D341Med (cell line): Measurements from ENCODE around the gene ULBP1.
"Not testable (repeated sequence)": the region's sequence is repeated elsewhere in the genome, so short reads cannot be mapped to it uniquely, and the experiment has no call there.

Experiments used
- DNase-seq: peaks from one replicate; pipeline ENCODE4 v3.0.0; 2012; ENCODE audit warnings: low spot score

ULBP1 gene

DNA sequence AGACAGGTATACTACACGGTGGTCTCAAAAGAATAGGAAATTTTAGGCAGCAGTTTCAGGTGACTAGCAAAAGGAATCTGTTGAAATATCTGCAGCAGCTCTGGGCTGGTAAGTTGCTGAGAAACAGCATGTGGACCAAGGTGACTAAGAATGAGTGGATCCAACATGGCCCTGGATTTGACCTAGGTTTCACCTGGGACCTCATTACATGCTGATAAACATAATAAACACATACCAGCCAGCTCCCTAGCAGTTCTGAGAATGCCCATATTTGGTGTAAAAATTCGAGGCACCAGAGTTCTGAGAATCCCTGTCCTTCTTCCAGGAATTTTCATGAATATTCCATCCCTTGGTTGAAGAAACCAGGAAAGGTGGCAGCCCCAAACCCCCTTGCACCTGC, 10.4 kb upstream of the ULBP1 start:
- DNase-seq = not testable (repeated sequence)

DNA sequence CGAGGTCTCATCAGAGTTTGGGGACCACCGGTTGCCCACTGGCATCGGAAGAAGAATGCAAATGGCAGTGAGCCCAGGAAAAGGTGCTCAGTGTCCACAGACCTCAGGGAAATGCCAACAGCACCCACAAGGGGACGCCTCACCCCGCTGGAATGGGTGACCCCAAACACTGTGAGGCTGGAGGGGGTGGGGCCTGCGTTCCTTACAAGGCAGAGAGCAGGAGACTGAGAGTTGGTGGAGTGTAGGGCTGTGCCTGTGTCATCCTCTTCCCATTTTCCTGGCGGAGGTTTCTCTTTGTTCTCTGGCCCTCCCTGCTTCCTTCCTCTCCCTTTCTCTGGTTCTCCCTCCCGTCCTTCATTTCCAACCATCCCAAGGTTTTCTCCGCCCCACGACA, 9.8 kb upstream of the ULBP1 start:
- not testable (repeated sequence) for DNase-seq

DNA sequence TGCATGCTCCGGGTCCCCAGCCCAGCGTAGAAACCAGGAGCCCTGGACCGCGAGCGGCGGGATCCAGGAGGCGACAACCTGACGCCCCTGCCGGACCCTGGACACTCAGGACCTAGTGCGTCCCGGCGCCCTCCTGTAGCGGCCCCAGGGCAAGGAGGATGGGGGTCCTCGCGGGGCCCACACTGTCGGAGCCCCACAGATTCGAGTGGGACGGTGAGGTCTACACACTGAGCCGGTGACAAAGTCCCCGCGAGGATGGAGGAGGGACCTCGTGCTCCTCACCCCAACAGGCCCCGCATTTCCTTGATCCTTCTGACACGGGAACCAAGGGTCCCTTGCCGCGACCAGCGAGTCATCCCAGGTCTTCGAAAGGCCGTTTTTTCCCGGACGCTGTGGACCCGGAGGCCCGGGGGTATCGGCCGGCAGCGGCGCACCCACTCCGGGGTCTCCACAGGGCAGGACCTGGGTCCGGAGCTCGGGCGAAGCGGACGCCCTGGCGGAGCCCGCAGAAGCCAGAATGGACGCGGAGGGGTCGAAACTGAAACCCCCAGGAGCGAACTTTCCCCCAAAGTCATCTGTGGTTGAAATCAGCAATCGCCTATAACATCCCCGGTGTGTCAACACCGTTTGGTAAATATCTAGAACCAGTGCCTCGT, 9.3 kb upstream of the ULBP1 start:
- not testable (repeated sequence) for DNase-seq

- DNase-seq = not testable (repeated sequence)
Observed at GRCh38 chr6:149954984-149955653, 8.6 kb upstream of the ULBP1 start.

DNA sequence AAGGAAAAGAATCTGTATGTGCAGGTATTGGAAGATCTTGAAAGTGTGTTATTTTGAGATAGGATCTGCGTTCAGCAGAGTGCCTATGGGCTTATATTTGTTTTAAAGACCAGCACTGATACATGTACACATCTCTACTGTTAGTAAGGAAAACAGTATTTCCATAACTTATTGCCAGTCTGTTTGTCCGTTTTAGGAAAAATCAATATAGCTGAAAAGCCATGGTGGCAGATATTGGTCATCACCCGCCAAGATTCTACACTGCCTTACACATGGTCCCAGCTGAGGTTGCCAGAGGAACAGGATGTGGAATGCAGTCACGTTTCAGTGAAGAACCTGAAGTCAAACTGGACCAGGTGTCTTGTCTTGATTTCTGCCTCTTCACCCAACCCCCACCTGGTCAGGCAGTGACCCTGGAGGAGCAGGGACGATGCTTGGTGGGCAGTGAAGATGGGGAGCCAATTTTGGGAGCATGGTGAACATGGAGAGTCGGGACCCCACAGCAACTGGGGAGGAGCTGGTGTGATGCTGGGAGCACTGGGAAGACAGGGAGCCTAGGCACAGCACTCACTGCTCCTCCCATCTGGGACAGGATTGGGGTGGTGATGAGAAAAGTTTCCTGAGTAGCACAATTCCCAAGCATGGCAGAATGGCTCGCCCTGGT, 8.0 kb upstream of the ULBP1 start:
- DNase-seq = peak; percentile 5

DNA sequence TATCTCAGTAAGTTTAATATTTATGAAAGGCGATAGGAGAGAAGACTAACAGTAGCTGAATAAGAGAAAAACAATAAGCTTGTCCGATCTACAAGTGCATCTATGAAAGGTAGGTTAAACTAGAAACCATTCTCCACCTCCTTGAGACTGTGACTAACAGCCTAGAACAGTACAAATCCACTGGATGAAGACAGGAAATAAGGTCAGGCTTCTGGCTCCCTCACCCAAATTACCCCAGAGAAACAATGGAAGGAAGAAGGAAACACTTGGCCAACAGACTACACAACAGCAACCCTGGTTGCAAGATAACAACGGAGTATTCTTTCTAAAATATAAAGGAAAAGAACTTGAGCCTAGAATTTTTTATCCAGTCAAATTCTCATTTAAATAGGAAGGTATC, 5.6 kb upstream of the ULBP1 start:
- not testable (repeated sequence) for DNase-seq

- not testable (repeated sequence) for DNase-seq
Observed at GRCh38 chr6:149959806-149960205, 3.9 kb upstream of the ULBP1 start.

DNA sequence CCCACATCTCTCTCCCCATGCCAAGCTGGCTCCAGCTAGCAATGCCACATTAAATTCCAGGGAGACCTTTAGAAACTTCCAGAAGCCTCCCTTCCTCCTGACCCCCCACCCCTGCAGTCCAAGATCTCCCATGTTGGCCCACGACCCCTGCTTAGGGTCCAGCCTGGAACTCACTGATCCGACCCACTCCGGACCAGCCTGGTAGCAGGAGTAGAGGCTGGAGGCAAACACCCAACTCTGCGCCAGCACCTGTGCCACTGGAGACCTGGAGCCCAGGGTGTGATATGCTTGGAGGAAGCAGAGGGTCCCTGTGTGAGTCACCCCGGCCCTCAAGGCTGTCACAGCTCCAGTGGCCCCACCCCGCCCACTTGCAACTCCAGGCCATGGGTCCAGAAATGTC, 3.3 kb upstream of the ULBP1 start:
- peak; percentile 20 for DNase-seq

GRCh38 chr6:149961728-149962425, 1.9 kb upstream of the ULBP1 start:
- peak; percentile 46 for DNase-seq

DNA sequence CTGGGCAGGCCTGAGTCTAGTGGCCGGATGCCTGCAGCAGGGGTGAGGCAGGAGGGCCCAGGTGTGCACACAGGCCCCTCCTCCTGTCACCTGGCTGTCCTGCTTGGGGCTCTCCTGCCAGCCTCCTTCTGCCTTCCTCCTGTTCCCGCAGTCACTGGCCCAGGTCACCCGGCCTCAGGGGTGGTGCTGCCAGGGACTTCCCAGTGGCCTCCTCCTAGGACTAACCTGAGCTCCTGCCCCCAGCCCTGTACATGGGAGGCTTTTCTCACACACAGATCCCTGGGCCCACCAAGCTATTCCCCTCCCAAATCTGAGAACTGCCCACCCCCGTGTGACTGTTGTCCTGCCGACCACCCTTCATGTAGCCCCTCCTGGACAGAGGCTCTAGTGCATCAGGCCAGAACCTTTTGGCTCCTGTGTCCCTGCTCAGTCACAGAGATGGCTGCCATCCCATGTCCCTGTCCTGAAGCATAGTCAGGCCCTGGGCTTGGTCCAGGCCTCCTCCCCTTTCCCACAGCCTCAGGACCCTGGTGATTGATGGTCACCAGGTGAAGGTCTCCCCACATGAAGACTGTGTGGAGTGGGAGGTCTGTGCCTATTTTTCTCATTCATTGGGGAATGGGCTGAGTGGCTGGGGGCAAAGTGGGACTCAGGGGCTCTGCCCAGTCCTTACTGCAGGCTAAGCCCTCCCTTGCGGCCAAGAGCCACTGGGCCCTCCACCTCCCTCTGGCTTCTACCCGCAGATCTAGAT, 1.1 kb upstream of the ULBP1 start:
- DNase-seq = peak; percentile 13

GRCh38 chr6:149963212-149963461, 606 bp upstream of the ULBP1 start:
- peak; percentile 22 for DNase-seq

- DNase-seq = peak; percentile 50
Observed at GRCh38 chr6:149964308-149965193, 808 bp downstream of the ULBP1 start.

DNA sequence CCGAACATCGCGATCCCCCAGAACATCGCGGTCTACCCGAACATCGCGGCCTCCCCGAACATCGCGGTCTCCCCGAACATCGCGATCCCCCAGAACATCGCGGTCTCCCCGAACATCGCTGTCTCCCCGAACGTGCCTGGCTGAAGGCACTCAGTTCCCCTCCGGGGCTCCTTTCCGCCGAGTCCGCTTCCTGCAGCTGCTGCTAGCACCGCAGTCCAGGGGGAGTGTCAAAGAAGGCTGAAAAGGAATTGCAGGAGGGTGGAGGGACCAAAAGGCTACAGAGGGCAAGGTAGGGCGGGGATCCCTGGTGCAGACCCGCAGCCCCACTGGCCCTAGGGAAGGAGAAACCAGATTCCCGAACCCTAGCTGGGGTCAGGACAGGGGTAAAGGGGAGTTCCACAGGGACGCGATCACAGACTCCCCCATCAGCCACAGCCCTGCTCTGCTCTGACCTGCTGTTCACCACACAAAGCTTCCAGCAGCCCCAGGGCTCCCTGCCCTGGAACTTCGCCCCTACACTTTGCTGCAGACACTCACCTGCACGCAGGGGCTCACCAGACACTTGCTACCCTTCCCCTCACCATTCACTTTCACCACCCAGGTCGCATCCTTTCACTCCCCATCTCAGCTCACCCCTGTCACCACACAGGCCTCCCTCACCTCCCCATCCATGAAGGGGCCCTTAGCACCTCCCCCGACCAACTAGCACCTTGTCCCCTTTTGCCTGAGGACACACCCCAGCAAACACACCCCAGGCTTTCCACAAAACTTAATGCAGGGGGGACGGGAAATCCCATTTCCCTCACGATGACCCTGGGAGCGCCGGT, 1.7 kb downstream of the ULBP1 start:
- DNase-seq = peak; percentile 34

GRCh38 chr6:149966319-149966718, 2.6 kb downstream of the ULBP1 start:
- not testable (repeated sequence) for DNase-seq

DNA sequence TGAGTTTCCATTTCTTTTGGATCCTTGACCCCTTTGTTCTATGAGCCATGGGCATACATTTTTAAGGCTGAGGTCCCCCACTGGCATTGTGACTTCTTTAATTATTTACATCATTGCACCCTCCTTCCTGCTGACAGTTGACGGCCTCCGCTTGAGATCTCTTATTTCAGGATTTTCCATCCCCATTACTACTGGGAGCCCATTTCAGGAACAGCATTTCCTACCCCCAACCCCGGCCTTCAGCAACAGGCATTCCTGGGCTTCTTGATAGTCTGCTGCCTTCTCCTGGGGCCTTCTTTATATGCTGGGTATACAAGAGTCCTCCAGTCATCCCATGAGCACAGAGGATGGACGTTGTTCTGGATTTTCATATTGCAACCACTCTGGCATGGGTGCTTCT, 3.8 kb downstream of the ULBP1 start:
- DNase-seq = no peak

- DNase-seq = not testable (repeated sequence)
Observed at GRCh38 chr6:149967999-149968398, 4.3 kb downstream of the ULBP1 start.

DNA sequence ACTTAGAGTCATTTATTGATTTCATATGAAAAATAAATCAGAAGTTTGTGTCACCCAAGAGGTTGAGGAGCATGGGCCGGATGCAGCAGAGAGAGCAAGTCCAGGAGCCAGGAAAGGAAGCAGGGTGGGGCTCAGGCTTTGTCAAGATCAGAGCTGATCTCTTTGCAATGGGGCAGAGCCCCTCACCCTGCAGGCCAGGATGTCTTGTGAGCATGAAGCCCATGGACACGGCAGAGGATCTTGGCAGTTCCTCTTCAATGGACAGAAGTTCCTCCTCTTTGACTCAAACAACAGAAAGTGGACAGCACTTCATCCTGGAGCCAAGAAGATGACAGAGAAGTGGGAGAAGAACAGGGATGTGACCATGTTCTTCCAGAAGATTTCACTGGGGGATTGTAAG, 5.2 kb downstream of the ULBP1 start:
- DNase-seq = not testable (repeated sequence)

DNA sequence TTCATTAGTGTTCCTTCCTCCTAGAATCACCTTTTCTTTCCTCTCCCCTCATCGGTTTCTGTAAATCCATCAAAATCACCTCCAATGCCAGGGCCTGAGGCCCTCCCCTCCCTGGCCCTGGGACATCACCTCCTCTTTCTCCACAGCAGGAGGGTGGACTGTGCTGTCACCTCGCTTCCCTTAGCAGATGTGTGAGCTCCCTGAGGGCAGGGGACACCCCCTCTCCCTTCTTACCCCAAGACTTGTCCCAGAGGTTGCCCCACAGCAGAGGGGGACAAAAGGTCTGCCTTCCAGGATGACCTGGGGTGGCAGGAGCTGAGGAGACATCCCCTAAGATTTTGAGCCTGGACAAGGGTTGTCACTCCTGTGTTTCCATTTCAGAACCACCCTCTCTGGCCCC, 5.9 kb downstream of the ULBP1 start:
- DNase-seq = no peak

- DNase-seq = not testable (repeated sequence)
Observed at GRCh38 chr6:149974394-149974793, 10.7 kb downstream of the ULBP1 start.

- DNase-seq = no peak
Observed at GRCh38 chr6:149974825-149975224, 11.1 kb downstream of the ULBP1 start.
